Pulmonary artery endothelial cell (primary cell): Measurements from ENCODE around the gene ANXA2R. TPM values are rescaled to one million over a fixed set of nuclear protein-coding genes. Genes with fewer than 3 reads are reported as not detected.

Experiments used
- DNase-seq: peaks from one replicate; pipeline ENCODE4 v3.0.0-alpha.2; 2011; ENCODE audit warnings: low read depth, low spot score
- total RNA-seq: library from RNA; depleted of rRNA; stranded (reverse); fragments of >200 nt; gene quantifications from 2 replicates; pipeline ENCODE4 v1.2.3, GENCODE V29; 2014

Gene ANXA2R
- total RNA-seq, 1 donor from 2014 or later = 1.2 TPM

DNA sequence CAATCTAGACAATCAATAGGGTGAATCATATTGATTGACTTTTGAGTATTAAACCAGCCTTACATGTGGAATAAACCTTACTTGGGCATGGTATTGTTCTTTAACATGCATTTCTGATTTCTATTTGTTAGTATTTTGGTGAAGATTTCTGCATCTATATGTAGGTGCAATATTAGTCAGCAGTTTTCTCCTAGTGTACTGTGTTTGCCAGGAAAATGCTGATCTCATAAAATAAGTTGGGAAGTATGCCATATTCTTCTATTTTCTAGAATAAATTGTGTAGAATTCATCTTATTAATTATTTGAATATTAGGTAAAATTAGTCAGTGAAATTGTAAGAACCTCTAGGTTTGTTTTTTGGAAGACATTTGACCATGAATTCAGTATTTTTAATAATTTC is 38.4 kb downstream of the ANXA2R start:
- DNase-seq = no peak

- DNase-seq = no peak
These were observed 39.2 kb downstream of the ANXA2R start for GRCh38 chr5:43000914-43001313.

DNA sequence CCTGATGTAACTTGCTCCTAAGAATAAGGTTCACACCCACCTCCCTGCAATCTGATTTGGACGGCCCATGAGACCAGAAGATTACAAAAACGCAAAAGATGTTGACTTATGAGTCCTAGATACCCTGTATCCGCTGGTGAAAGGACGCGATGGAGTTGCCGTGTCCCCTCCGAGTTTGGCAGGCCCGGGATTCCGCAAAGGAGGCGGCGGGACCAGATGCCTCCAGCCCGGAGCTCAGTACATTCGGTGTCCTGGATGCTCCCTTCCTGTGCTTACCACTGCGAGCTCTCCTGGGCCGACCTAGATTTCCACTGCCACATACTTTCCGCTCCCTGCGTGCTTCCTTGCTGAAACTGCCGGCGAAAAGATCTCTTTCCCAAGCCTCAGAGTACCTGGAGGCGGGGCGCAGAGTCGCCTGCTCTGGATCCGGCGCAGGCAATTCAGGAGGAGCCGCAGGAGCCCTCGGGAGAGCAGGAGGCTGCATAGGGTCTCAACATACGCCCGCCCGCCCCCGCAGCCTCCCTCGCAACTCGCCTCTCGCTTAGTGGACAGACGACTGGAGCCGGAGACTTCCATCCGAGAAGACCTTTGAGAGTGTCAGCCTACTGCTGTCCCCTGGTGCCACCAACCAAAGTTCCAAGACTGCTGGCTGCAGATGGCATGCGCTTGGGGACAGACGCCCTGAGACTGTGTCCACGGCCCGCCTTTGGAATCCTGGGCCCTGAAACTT is 39.8 kb downstream of the ANXA2R start:
- no peak for DNase-seq

DNA sequence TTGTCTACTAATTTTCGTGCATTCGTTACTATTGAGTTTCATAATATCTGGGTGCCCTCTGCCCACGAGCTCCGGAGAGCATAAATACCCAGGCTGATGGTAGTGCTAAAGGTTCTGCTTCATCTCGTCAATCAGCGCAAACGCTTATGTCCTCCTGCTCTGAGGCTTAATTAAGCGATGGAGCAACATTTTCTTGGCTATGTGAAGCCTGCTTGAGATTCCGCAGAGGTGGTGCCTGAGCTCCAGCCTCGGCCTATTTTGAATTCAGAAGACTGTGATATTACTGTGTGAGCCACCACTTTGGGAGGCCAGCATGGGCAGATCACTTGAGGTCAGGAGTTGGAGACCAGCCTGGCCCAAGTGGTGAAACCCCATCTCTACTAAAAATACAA is 44.8 kb downstream of the ANXA2R start:
- no peak for DNase-seq

DNA sequence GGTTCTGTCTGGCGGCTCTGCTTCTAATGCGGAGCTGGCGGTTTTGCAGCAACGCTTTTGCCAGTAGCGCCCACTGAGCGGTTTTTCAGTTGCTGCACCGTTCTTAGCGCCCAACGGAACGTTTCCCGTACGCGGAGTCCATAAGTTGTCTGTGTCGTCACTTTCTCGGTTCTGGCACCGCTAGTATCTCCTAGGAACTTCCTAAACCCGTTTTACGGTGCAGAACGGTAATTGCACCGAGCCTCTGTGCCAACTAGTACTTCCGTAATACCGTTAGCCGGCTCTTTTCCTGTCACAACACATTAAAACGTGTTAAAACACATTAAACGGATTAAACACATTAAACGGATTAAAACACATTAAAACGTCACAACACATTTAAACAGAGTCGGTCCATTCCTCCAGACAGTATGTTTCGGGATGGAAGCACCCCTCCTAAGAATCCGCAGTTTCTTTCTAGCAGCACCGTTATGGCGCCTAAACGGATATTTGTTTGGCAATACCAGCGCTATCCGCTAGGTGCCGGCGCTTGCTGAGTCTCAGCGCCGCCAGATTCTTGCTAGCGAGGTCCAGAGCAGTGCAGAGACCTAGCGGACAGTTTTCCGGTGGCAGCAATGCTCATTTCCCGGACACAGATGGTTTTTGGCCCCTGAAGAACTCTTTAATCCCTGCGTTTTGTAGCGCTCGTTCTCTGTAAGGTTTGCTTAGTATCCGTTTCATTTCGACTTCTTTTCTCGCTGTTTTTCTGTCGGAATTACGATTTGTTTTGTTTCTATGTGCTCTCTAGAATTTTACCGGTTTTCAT is 45.4 kb downstream of the ANXA2R start:
- DNase-seq = peak; percentile 85

DNA sequence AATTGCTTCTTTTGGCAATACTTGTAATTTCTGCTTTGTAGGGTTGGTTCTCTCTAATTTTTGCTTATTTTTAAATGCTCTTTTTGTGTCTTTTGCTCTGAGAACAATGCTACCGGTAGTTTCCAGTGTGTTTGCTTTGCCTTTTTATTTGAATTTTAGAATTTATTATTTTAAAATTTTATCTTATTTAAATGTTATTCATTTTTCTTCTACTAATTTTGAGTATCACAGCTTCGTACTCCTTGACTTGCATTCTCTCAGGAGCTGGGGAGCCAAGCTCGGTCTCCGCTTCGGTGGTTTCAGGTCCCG is 45.9 kb downstream of the ANXA2R start:
- DNase-seq = no peak

- DNase-seq = peak; percentile 74
These were observed 46.4 kb downstream of the ANXA2R start for GRCh38 chr5:42993516-42994245.

DNA sequence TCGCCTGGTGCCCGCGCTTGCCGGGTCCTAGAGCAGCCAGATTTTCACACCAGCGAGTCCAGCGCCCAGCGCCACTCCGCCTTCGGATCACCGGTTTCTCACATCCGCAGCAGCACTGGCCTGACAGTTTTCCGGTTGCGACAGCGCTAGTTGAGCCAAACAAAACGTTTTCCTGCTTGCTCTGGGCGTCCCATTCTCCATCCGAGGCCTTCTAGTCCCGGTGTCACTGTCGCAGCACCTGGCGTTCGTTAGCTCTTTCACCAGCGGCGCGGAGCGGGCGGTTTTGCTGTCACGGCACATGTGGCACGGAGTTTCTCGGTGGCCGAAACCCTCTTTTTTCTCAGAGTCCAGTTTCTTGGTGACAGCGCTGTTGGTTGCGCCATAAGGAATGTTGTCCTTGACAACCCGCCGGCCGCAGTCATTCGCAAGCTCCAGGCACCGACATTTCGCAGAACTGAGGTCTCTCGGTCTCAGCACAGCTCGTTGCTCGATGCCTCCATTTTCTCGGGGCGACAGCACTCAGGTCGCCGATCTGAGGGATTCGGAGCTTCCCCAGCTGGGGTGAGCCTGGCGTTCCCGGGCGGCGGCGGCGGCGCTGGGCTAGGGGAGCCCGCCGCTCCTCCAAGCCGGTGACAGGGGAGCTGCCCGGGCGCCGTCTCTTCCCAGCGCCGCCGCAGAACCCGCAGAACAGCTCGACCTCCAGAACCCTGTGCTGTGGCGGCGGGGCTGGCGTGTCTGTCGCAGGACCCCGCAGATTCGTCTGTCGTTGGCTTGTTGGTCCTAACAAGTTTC is 47.8 kb downstream of the ANXA2R start:
- DNase-seq = peak; percentile 67

DNA sequence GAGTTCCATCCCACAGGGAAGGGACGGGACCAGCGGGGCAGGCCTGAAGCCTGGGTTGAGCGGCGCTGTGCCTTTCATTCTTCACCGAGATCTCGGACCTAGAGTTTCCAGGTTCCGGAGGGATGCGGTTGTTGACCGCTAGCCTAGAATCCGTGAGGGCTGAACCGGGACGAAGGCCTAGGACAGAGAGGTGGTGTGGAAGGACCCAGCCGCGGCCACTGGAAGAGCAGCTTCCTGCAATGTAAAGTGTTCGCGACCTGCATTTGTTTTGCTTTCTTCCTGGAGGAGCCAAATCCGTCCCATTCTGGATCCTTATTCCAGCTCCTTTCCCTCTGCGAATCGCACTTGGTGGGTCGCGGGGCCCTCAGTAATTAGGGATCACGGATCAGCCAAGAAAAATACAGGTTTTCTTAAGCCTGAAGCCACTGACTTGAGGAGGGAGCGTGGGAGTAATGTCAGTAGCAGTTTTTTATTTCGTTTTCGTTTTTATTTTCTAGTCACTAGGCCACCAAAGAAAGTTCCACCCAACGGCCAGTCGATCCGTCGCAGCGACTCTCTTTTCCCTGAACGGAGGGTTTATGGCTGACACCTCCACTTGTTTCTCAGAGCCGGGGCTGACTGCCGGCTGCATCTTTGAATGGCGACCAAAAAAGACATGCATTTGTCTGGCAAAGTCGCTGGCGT is 48.6 kb downstream of the ANXA2R start:
- no peak for DNase-seq

GRCh38 chr5:42990892-42991291 is 49.2 kb downstream of the ANXA2R start:
- DNase-seq = no peak

Other genes starting within 250 kb of the ANXA2R start
- 0.40 and 0.53 TPM in 2 replicates for gene SELENOP, start 228.4 kb downstream of the ANXA2R start, total RNA-seq
- 28.5 and 32.1 TPM in 2 replicates for gene ZNF131, start 80.6 kb upstream of the ANXA2R start, total RNA-seq
- 0.07 TPM in 1 of 2 replicates, not detected in the other for gene NIM1K, start 151.9 kb upstream of the ANXA2R start, total RNA-seq